Astrocyte of the cerebellum (primary cell): ENCODE measurements around the gene TNFRSF18.

ENCODE experiments used
- DNase-seq: peaks from one replicate; pipeline ENCODE4 v3.0.0-alpha.2; 2011; ENCODE audit warnings: low read depth
- H3K4me3 ChIP-seq: 2 replicates; pipeline ENCODE4 v1.5.1; 2011; ENCODE audit warnings: mild to moderate bottlenecking, low read depth, low read length, moderate library complexity
- CTCF ChIP-seq: IDR thresholded peaks from 2 replicates; pipeline ENCODE4 v1.5.1; 2012; ENCODE audit warnings: low read length, low read depth, moderate library complexity, mild to moderate bottlenecking; ENCODE audit errors: missing control alignments
- in situ Hi-C: cut with HindIII; loops from 2 replicates; pipeline ENCODE4 v1.10.0; 2017; ENCODE audit warnings: low sequenced_read_pairs

Gene TNFRSF18

GRCh38 chr1:1169429-1170214 lies 36.8 kb downstream of the TNFRSF18 start:
- in situ Hi-C loops, result no loop called here
- TF ChIP-seq CTCF, result no peak
- no peak for DNase-seq
- H3K4me3 ChIP-seq, result no peak overlapping the region

- no peak for DNase-seq
- no peak overlapping the region for H3K4me3 ChIP-seq
- in situ Hi-C loops, result no loop called here
- no peak for TF ChIP-seq CTCF
These were observed 37.7 kb downstream of the TNFRSF18 start for GRCh38 chr1:1168451-1169411.

GRCh38 chr1:1167841-1168450 lies 38.4 kb downstream of the TNFRSF18 start:
- no peak for TF ChIP-seq CTCF
- DNase-seq, result no peak
- no peak overlapping the region for H3K4me3 ChIP-seq
- in situ Hi-C loops, result no loop called here

GRCh38 chr1:1167398-1167821 lies 39.0 kb downstream of the TNFRSF18 start:
- DNase-seq, result no peak
- in situ Hi-C loops, result no loop called here
- no peak for TF ChIP-seq CTCF
- no peak overlapping the region for H3K4me3 ChIP-seq

GRCh38 chr1:1166642-1167397 lies 39.6 kb downstream of the TNFRSF18 start:
- in situ Hi-C loops, result no loop called here
- DNase-seq, result no peak
- no peak for TF ChIP-seq CTCF
- H3K4me3 ChIP-seq, result no peak overlapping the region
